Measurements from ENCODE around the gene MMP17. TPM values are rescaled to one million over a fixed set of nuclear protein-coding genes. Genes with fewer than 3 reads are reported as not detected.

MMP17 gene
- total and polyA plus RNA-seq, 2 of the 4 experiments (the other 2 are of a cell fraction), result 1.4 to 11.8 TPM

GRCh38 chr12:131867471-131867870 is 39.3 kb downstream of the MMP17 start:
- no peak for ATAC-seq (ENCODE audit: low read depth)
- dilution Hi-C loops (cut with HindIII; ENCODE audit: low sequenced_read_pairs, unreplicated experiment), result no loop called here
- no peak overlapping the region for H2BK15ac ChIP-seq (ENCODE audit: low read depth, low read length)
- H2AK9ac ChIP-seq (replicated peaks; ENCODE audit: low read depth, low read length, poor library complexity), result no peak overlapping the region
- TF ChIP-seq BHLHE40 (IDR thresholded peaks at IDR 0.05; ENCODE audit: low read depth, low read length), result no peak
- no peak for TF ChIP-seq RAD21 (IDR thresholded peaks at IDR 0.05; ENCODE audit: low read length)
- no peak for TF ChIP-seq CTCF (conservative IDR thresholded peaks at IDR 0.05; ENCODE audit: low read depth, low read length)
- TF ChIP-seq NFE2L2 (IDR thresholded peaks at IDR 0.05; ENCODE audit: low read depth, low read length), result no peak
- no peak for TF ChIP-seq MXI1 (IDR thresholded peaks at IDR 0.05; ENCODE audit: borderline replicate concordance, low read depth, low read length)
- H4K8ac ChIP-seq (ENCODE audit: low read depth in 2 of 2, low read length in 2 of 2), result no peak overlapping the region
- no peak overlapping the region for H3K4ac ChIP-seq (ENCODE audit: low read depth, low read length)
- in situ Hi-C loops (cut with MboI; ENCODE audit: low sequenced_read_pairs), result no loop called here
- H3K79me1 ChIP-seq (ENCODE audit: low read depth in 1 of 2, low read length in 2 of 2), result no peaks in the 10 kb centered on the region
- H3K36me3 ChIP-seq (ENCODE audit: control insufficient read depth, insufficient read depth, low read length), result no peaks in the 10 kb centered on the region
- no peaks in the 10 kb centered on the region for H3K27me3 ChIP-seq (ENCODE audit: control insufficient read depth, insufficient read depth, low read length)
- no peak overlapping the region for H3K4me2 ChIP-seq (ENCODE audit: low read depth, low read length)
- H2BK20ac ChIP-seq (ENCODE audit: low read depth, low read length), result 0 out of 2 replicates have a peak overlapping the region, but pooled peaks have one; percentile 24
- H3K56ac ChIP-seq (ENCODE audit: extremely low read depth, insufficient read depth, low read length), result no peak overlapping the region
- WGBS, 2 experiments (ENCODE audit: extremely low coverage in 2 of 2, insufficient read length in 1 of 2), result 72% methylated on average over 4 of the region's 10 CpGs; no CpG with 5 or more reads in 1 of the 2 experiments
- no peak overlapping the region for H2BK5ac ChIP-seq (ENCODE audit: low read depth, low read length, poor library complexity, severe bottlenecking)
- no peak overlapping the region for H3K4me3 ChIP-seq (ENCODE audit: insufficient read depth, low read depth, low read length)
- H2AK5ac ChIP-seq (ENCODE audit: low read depth, low read length), result no peak overlapping the region
- H3K23ac ChIP-seq (ENCODE audit: low read depth, low read length), result no peak overlapping the region
- H4K5ac ChIP-seq (ENCODE audit: low read depth, low read length), result no peak overlapping the region
- H4K20me1 ChIP-seq (ENCODE audit: insufficient read depth, low read length), result no peaks in the 10 kb centered on the region
- ChIA-PET POLR2A (ENCODE audit: unreplicated experiment) (no interaction called here), CTCF (no interaction called here)
- H3K9me1 ChIP-seq (ENCODE audit: insufficient read depth, low read length), result peaks cover 5% of the 10 kb centered on the region
- no peak overlapping the region for H3K14ac ChIP-seq (replicated peaks; ENCODE audit: low read depth, low read length)
- intact Hi-C loops (cut with micrococcal nuclease), result no loop called here
- no peak overlapping the region for H4K91ac ChIP-seq (ENCODE audit: insufficient read depth, low read depth, low read length)
- H3K27ac ChIP-seq (ENCODE audit: insufficient read depth, low read length), result no peak overlapping the region
- DNase-seq, result no peak
- no peak overlapping the region for H2BK120ac ChIP-seq (ENCODE audit: low read depth, low read length)
- no peaks in the 10 kb centered on the region for H3K9me3 ChIP-seq (ENCODE audit: control insufficient read depth, insufficient read depth, low read length)
- H3K18ac ChIP-seq (ENCODE audit: low read depth, low read length), result no peak overlapping the region
- H2AFZ ChIP-seq (replicated peaks; ENCODE audit: low read length, poor library complexity), result peak overlapping the region; percentile 49
- H3K9ac ChIP-seq (ENCODE audit: low read depth, low read length), result no peak overlapping the region
- BruUV-seq (replicated peaks), result no TSS peak
- H3K4me1 ChIP-seq (ENCODE audit: control insufficient read depth, insufficient read depth, low read length), result peaks cover 5% of the 10 kb centered on the region
